Esophagus muscularis mucosa (tissue), 4 donors: ENCODE measurements around the gene TSPYL4. TPM values are rescaled to one million over a fixed set of nuclear protein-coding genes. Genes with fewer than 3 reads are reported as not detected.

Source experiments
- DNase-seq: peaks from one replicate; pipeline ENCODE4 v3.0.0-alpha.2; 2017; ENCODE audit errors: extremely low spot score
- H3K27ac ChIP-seq, 4 donors: fragments of 200-600 bp; sonication (generic); replicated peaks in 1 of 4; 1 replicate in 3 of 4; 2 replicates in 1 of 4; pipeline ENCODE4 v1.5.1; 2016 to 2019; ENCODE audit warnings: mild to moderate bottlenecking in 1 of 4
- H3K27me3 ChIP-seq, 4 donors: fragments of 200-600 bp; sonication (generic); one replicate each; pipeline versions ENCODE4 v1.5.1 to v1.6.0; 2016 to 2019
- H3K36me3 ChIP-seq, 4 donors: fragments of 200-600 bp; sonication (generic); one replicate each; pipeline ENCODE4 v1.5.1; 2016 to 2019
- H3K4me1 ChIP-seq, 4 donors: fragments of 200-600 bp; sonication (generic); one replicate each; pipeline ENCODE4 v1.5.1; 2016 to 2019
- H3K4me3 ChIP-seq, 4 donors: fragments of 200-600 bp; sonication (generic); 1 replicate in 2 of 4; 2 replicates in 2 of 4; pipeline ENCODE4 v1.5.1; 2016 to 2019; ENCODE audit warnings: mild to moderate bottlenecking in 4 of 4, moderate library complexity in 1 of 4
- H3K9me3 ChIP-seq, 4 donors: fragments of 200-600 bp; sonication (generic); 1 replicate in 3 of 4; 2 replicates in 1 of 4; pipeline ENCODE4 v1.5.1; 2016 to 2019
- EP300 ChIP-seq: sonication (generic); formaldehyde crosslinking; IDR thresholded peaks from one replicate; pipeline ENCODE4 v1.6.1; 2017; ENCODE audit warnings: antibody characterized with exemption
- POLR2A ChIP-seq: fragments of 450-650 bp; IDR thresholded peaks from one replicate; pipeline ENCODE4 v1.6.1; 2017; ENCODE audit warnings: antibody characterized with exemption, moderate library complexity, mild to moderate bottlenecking, low read depth
- POLR2AphosphoS5 ChIP-seq, 2 donors: sonication (generic); formaldehyde crosslinking; IDR thresholded peaks; one replicate each; pipeline ENCODE4 v1.6.1; 2017; ENCODE audit warnings: antibody characterized with exemption in 2 of 2
- WGBS: methylation state at CpG from one replicate; pipeline ENCODE4 v1.1.5; 2018; 5-methylcytosine and 5-hydroxymethylcytosine counted together
- intact Hi-C: fragments of 100-400 bp; cut with DNase I; formaldehyde crosslinking; loops from one replicate; pipeline ENCODE4 v1.15.1; 2023
- total RNA-seq, 4 donors: library from RNA; depleted of rRNA; stranded (reverse); fragments of >200 nt; gene quantifications; one replicate each; pipeline versions ENCODE4 v1.1.0 to v1.2.1, GENCODE V29; 2016
- TF ChIP-seq, protein P1 (sequence below), 3 experiments: fragments of 200-600 bp in 2 of 3; fragments of 450-650 bp in 1 of 3; sonication (generic) in 2 of 3; IDR thresholded peaks; one replicate each; pipeline ENCODE4 v1.5.1; 2017 to 2019; ENCODE audit warnings: antibody characterized with exemption in 3 of 3, mild to moderate bottlenecking in 2 of 3, moderate library complexity in 1 of 3

Gene TSPYL4
- total RNA-seq, 4 donors from 2014 or later, result 14.4 to 22.8 (median 18.4) TPM

DNA sequence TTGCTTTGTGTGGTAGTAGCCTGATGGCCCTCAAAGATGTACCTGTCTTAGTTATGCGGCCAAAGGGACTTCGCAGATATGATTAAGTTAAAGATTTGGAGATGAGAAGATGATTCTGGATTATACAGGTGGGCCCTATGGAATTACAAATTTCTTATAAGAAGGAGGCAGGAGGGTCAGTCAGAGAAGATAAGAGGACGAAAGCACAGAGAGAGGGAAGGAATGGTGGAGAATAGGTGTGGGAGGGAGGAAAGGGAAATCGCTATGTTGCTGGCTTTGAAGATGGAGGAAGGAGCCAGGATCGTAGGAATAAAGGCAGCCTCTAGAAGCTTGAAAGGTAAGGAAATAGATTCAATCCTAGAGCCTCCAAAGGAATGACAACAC, 27.1 kb upstream of the TSPYL4 start:
- no peaks in the 10 kb centered on the region for H3K9me3 ChIP-seq
- peaks cover 0 to 6% (median 0%) of the 10 kb centered on the region in 4 donors for H3K36me3 ChIP-seq
- H3K27me3 ChIP-seq, result no peaks in the 10 kb centered on the region
- H3K4me3 ChIP-seq, result peak overlapping the region in 1 of 4 donors; percentile 78
- intact Hi-C loops, result loop anchor here (5.0 to 10.0 kb wide), 2 partner anchors 91 to 284 kb away; partner anchors contain the start of gene DSE
- TF ChIP-seq EP300 (no peak), POLR2A (no peak), POLR2AphosphoS5 (IDR thresholded peaks at IDR 0.05) (no peak)
- TF ChIP-seq, protein P1, sequence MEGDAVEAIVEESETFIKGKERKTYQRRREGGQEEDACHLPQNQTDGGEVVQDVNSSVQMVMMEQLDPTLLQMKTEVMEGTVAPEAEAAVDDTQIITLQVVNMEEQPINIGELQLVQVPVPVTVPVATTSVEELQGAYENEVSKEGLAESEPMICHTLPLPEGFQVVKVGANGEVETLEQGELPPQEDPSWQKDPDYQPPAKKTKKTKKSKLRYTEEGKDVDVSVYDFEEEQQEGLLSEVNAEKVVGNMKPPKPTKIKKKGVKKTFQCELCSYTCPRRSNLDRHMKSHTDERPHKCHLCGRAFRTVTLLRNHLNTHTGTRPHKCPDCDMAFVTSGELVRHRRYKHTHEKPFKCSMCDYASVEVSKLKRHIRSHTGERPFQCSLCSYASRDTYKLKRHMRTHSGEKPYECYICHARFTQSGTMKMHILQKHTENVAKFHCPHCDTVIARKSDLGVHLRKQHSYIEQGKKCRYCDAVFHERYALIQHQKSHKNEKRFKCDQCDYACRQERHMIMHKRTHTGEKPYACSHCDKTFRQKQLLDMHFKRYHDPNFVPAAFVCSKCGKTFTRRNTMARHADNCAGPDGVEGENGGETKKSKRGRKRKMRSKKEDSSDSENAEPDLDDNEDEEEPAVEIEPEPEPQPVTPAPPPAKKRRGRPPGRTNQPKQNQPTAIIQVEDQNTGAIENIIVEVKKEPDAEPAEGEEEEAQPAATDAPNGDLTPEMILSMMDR (IDR thresholded peaks at IDR 0.05), result no peak
- DNase-seq, result no peak
- H3K27ac ChIP-seq, result peak overlapping the region in 3 of 4 donors; percentile 95 to 99 (median 98)
- 89% methylated on average over 5 of the region's 5 CpGs for WGBS
- peaks cover 28 to 40% (median 36%) of the 10 kb centered on the region in 4 donors for H3K4me1 ChIP-seq

DNA sequence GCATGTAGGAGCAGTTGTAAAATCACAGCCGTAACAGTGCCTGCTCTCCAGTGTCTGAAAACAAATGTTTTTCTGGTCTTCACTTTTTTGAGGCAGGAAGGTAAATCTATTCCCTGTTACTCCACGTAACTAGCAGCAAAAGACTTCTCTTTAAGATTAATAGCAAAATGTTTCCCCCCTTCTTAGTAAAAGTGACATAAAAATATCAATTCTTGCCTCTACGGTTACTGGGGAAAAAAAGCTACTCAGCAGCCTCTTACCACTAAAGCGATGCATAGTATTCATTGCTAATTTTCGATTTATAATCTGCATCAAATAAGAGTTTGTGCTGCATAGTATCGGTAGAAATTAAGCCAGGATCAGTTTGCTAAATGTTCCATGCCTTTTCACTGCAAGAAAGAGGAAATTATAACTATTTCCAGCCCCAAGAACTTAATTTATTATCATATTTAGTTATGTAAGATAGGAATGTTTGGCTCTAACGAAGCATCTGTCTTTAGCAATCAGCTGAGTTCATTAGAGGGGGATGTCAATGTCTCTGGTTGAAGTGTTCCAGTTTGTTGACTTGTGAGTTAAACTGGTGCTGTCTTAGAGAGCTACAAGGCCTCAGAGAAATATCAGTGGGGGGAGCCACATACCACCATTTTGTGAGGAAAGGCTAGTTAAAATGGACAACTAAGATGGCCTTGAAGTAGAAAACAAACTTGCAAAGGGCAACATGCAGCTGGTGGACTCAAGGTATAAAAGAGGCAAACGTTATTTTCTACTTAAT, 26.5 kb upstream of the TSPYL4 start:
- Histone ChIP-seq H3K9me3 (no peaks in the 10 kb centered on the region), H3K4me3 (peak overlapping the region; percentile 78 to 95 (median 84)), H3K27ac (peak overlapping the region; percentile 95 to 99 (median 98)), H3K27me3 (no peaks in the 10 kb centered on the region), H3K36me3 (peaks cover 0 to 6% (median 0%) of the 10 kb centered on the region in 4 donors), H3K4me1 (peaks cover 33 to 46% (median 41%) of the 10 kb centered on the region in 4 donors)
- 13% methylated on average over 8 of the region's 8 CpGs for WGBS
- TF ChIP-seq, protein P1 (IDR thresholded peaks at IDR 0.05), result no peak
- no peak for TF ChIP-seq POLR2A
- TF ChIP-seq EP300, result no peak
- TF ChIP-seq POLR2AphosphoS5 (IDR thresholded peaks at IDR 0.05), result no peak
- DNase-seq, result no peak
- intact Hi-C loops, result loop anchor here (5.0 to 10.0 kb wide), 2 partner anchors 92 to 284 kb away; partner anchors contain the start of gene DSE

DNA sequence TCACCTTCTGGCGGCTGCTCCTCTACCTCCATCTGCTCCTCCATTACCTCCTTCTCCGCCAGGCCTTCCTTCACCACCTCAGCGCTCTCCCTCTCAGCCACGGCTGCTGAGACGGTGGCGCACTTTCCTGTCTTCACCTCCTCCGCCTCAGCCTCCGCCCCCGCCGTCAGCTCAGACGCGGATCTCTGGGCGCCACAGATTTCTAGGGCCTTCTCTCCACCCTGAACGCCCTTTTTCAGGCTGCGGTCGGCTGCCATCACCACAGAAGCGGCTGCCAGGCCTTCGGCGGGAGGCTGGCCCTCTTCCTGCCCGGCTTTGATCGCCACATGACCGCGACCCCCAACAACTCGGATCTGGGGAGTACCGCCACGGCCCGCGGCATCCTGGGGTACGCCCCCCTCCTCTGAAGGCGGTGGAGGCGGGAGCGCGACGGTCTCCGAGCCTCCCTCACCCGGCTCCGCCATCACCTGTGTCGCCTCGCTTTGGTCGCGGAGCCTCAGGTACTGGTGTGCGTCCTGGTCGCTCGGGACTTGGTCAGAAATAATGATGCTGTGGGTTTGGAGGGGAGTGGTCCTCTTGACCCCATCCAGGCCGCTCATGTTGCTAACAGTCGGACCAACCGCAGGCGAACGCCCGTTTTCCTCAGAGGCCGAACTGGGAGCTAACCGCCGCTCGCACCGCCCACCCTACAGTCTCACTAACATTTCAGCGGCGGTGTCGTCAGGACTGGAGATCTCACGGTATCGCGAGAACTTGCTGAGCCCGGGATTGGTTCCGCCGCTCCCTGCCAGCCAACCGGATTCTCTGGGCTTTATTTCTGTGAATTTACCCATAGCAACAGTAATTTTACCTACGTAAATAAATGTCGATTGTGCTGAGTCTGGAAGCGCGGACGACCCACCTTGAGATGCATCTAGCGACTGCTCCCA, 25.6 kb upstream of the TSPYL4 start, which contains the start of gene TSPYL1:
TSS of gene TSPYL1 (minus strand) at position 699 of the 929 bp plus-strand sequence. CDS start at position 599, 100 bp downstream.
- under 1% methylated on average over 38 of the region's 71 CpGs for WGBS
- peak within 1 kb of the TSS; percentile 95 to 99 (median 98) for H3K27ac ChIP-seq
- H3K27me3 ChIP-seq, result no peaks in the 10 kb centered on the region
- intact Hi-C loops, result loop anchor here (5.0 to 10.0 kb wide), 2 partner anchors 93 to 285 kb away; partner anchors contain the start of gene DSE
- peak within 1 kb of the TSS; percentile 78 to 95 (median 84) for H3K4me3 ChIP-seq
- peaks cover 0 to 11% (median under 1%) of the 10 kb centered on the region in 4 donors for H3K36me3 ChIP-seq
- peaks cover 39 to 54% (median 50%) of the 10 kb centered on the region in 4 donors for H3K4me1 ChIP-seq
- H3K9me3 ChIP-seq, result no peaks in the 10 kb centered on the region
- peak; percentile 99 for DNase-seq
- peak; percentile 99 to 100 for TF ChIP-seq POLR2AphosphoS5 (IDR thresholded peaks at IDR 0.05)
- TF ChIP-seq, protein P1 (IDR thresholded peaks at IDR 0.05), result no peak
- no peak for TF ChIP-seq EP300
- peak; percentile 92 for TF ChIP-seq POLR2A

DNA sequence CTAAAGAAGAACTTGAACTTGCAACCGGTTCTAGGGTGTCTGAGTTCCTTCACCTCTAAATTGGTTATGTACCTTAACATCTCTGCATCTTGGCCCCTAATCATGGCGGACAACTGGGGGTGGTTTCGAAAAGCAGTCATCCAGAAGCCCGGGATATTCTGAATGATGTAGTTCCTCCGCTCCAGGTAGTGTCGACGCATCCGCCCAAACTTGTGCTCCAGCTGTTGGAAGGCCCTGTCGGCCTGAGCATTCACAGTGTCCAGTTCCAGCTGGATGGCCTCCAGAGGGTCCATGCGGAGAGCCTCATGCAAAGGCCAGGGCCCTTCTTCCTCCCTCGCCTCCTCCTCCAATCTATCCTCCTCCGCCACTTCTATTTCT, 25.0 kb upstream of the TSPYL4 start:
- no peak for TF ChIP-seq EP300
- TF ChIP-seq, protein P1 (IDR thresholded peaks at IDR 0.05), result no peak
- no peak for TF ChIP-seq POLR2AphosphoS5 (IDR thresholded peaks at IDR 0.05)
- no peak for TF ChIP-seq POLR2A
- intact Hi-C loops, result no loop called here
- peaks cover 42 to 60% (median 56%) of the 10 kb centered on the region in 4 donors for H3K4me1 ChIP-seq

More for the DNA sequence above, 25.0 kb upstream of the TSPYL4 start:
- H3K9me3 ChIP-seq, result no peaks in the 10 kb centered on the region
- peaks cover 0 to 17% (median 6%) of the 10 kb centered on the region in 4 donors for H3K36me3 ChIP-seq
- 0% methylated on average over 9 of the region's 12 CpGs for WGBS
- no peaks in the 10 kb centered on the region for H3K27me3 ChIP-seq
- H3K27ac ChIP-seq, result peak overlapping the region; percentile 95 to 99 (median 98)
- H3K4me3 ChIP-seq, result peak overlapping the region; percentile 78 to 95 (median 84)
- no peak for DNase-seq
